VCaP (cell line): ENCODE data around the gene TENM4.

ENCODE experiments used
- H3K27ac ChIP-seq: fragments of 450-650 bp; 2 replicates; pipeline ENCODE4 v1.5.1; 2017
- TF ChIP-seq, protein P1 (sequence below): fragments of 450-650 bp; conservative IDR thresholded peaks from 2 replicates; pipeline ENCODE4 v1.5.1; 2017; ENCODE audit warnings: mild to moderate bottlenecking, moderate library complexity

Gene TENM4

DNA sequence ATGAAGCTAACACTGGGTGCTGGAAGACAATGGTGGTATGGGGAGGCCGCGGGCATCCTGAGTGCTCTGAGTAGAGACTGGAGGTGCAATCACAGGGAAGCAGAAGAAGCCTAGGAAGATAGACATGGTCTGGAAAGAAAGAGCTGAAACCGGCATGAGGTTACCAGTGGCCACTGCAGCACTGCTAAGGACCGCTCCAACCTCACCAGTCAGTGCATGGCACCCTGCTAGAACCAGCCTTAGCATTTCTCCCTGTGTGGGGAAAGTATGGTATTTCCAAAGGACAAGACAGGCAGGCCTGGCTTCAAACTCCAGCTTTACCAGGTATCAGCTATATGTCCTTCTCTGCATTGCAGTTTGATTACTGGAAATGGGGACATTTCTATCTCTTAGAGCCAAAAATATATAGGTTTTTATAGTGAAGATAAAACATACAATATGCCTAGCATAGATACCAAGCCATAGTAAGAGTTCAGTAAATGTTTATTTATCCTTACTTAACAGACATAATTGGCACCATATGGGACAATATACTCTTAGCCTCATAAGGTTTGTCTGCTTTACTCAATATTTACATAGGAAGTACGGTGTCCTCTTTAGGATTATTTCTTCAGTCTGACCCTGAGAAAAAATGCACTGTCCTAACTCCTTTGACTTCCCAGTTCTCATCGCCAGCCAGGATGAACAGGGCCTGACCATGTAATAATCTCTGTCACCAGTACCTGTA is 231.1 kb downstream of the TENM4 start:
- TF ChIP-seq, protein P1, sequence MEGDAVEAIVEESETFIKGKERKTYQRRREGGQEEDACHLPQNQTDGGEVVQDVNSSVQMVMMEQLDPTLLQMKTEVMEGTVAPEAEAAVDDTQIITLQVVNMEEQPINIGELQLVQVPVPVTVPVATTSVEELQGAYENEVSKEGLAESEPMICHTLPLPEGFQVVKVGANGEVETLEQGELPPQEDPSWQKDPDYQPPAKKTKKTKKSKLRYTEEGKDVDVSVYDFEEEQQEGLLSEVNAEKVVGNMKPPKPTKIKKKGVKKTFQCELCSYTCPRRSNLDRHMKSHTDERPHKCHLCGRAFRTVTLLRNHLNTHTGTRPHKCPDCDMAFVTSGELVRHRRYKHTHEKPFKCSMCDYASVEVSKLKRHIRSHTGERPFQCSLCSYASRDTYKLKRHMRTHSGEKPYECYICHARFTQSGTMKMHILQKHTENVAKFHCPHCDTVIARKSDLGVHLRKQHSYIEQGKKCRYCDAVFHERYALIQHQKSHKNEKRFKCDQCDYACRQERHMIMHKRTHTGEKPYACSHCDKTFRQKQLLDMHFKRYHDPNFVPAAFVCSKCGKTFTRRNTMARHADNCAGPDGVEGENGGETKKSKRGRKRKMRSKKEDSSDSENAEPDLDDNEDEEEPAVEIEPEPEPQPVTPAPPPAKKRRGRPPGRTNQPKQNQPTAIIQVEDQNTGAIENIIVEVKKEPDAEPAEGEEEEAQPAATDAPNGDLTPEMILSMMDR: no peak

DNA sequence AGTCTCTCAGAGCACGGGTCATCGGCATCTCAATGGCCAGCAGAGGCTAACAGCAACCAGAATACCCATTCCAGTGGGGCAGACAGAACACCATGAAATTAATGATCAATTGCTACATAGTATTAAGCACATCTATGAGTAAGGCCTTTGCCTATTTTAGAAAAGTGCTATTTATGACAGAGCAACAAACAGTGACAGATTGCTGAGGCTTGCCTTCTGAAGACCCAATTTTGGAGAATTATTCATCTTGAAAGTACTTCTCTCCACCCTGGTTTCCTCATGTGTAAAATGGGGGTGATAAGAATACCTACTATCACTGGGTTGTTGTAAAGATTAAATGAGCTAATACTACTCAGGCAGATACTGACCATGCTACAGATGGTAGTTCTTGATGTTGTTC is 232.7 kb downstream of the TENM4 start:
- TF ChIP-seq, protein P1: no peak

More for the DNA sequence above, 231.1 kb downstream of the TENM4 start:
- H3K27ac ChIP-seq: no peak overlapping the region

DNA sequence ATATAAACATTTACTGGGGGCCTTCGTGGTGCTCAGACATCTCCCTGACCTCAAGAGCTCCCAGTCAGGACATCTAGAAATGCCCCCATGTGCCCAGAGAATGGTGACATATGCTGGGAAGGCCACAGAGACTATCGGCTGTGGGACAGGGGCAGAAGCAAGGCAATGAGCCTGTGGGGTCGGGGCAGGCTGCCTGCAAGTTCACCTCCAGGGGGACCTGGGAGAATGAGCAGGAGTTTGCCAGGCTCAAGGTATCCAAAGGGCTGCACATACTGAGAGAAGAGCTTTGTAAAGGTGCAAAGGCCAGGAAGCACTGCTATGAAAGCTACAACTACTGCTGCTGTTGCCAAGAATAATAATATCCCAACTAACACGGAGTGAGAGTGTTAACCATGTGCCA is 233.9 kb downstream of the TENM4 start:
- TF ChIP-seq, protein P1: no peak
- no peak overlapping the region for H3K27ac ChIP-seq

More for the DNA sequence above, 232.7 kb downstream of the TENM4 start:
- H3K27ac ChIP-seq: no peak overlapping the region

DNA sequence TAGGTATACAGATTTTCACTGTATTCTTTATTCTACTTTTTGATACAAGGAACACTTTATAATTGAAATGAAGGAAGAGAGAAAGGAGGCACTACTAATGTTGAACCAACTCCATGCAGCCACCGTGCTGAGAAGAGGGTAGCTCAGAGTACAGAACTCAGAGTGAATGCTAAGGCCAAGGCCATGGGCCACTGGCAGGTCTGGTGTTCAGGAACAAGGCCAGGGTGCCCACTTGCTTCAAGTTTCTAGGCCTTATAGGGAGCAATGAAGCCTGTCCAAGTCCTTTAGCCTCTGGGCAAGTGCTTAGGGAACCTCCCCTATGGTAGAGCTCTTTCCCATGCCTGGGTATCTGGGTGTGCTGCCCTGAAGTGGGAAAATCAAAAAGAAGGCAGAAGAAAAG is 235.0 kb downstream of the TENM4 start:
- H3K27ac ChIP-seq: no peak overlapping the region
- TF ChIP-seq, protein P1: no peak

DNA sequence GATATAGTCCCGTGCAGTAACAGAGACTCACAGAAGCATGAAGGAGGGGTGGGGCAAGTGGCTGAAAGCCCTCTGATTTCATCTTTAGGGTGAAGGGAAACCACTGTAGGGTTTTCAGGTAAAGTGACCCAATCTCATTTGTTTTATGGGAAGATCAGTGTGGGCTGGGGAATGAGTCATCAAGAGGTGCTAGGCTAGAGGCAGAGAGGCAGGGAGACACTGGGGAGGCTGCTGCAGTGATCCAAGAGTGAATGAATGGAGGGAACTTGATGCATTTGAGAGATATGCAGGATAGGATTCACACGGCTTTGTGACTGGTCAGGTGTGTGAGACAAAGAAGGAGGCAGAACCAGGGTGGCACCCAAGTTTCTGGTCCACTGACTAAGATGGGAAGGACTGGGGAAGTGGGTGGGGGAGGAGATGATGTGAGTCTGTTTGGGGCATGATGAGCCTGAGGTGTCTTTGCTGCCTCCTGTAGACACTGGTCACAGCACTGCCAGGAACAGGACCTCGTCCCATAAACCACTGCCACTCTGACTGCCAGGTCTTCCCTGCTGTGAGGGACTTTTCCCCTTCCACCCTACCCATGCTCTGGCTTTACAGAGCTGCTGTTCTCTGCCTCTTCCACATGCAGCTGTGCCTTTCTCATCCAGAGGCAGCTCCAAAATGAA is 239.0 kb downstream of the TENM4 start:
- H3K27ac ChIP-seq: no peak overlapping the region
- TF ChIP-seq, protein P1: no peak

DNA sequence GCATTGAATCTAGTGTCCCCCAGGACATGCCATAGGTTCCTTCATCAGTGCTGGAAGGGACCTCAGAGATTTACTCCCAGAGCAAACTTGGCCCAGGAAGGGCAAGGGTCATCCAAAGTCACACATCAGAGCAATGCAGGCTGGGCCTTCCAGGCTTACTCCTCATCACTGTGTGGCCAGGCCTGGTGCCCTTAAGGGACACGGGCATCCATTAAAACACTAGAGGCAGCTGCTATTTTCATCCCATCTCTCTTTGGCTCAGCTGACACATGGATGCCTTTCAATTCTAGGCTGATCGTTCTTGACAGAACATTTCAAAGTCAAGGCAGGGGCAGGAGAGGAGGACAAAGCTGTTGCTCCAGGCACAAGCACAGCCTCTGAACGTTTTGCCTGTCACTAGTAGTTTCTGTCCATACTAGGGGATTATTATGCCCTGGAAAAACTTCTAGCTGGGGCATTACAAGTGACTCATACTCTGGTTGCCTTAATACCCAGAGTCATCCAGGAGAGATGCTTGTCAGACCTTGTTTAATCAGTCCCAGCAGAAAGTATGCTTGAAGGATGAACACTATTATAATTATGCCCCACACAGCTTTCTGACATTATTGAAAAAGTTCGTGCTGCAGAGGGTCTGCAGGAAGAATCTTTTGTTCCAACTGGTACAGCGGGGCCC is 240.3 kb downstream of the TENM4 start:
- H3K27ac ChIP-seq: no peak overlapping the region

More for the DNA sequence above, 240.3 kb downstream of the TENM4 start:
- TF ChIP-seq, protein P1: no peak
